GM19043 (cell line): ENCODE results near the gene CCDC159.

Source experiments
- ATAC-seq: cut with Tn5 transposase; IDR thresholded peaks from one replicate; pipeline ENCODE4 v1.9.1; 2021; ENCODE audit warnings: low read depth; ENCODE audit not compliant: unreplicated experiment

CCDC159 gene

DNA sequence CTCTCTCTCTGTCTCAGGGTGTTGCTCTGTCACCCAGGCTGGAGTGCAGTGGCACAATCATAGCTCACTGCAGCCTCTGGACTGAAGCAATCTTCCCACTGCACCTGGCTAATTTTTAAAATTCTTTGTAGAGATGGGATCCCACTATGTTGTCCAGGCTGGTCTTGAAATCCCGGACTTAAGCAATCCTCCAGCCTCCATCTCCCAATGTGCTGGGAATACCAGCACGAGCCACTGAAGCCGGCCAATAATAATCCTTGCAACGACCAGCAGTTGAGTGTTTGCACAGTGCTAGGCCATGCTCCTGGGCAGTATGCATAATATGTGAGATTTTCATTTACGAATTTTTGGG, 38.4 kb downstream of the CCDC159 start:
- no peak for ATAC-seq

GRCh38 chr19:11387162-11388034, 41.1 kb downstream of the CCDC159 start:
- ATAC-seq = no peak

DNA sequence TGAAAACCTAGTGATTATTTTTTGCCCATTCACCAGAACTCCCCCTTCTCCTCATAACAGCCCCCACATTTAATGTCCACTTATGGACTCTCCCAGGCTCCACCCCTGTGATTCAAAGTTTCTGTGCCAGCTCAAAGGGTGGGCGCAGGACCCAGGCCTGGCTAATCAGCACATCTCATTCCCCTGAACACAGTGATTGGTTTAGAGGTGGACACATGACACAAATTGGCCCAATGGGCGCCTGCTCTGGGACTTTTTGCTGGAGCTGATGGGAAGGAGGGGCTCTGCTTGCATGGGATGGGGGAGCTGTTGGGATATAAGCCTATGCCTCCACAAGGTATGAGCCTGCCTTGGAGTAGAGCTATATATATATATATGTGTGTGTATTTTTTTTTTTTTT, 44.0 kb downstream of the CCDC159 start:
- ATAC-seq = no peak

DNA sequence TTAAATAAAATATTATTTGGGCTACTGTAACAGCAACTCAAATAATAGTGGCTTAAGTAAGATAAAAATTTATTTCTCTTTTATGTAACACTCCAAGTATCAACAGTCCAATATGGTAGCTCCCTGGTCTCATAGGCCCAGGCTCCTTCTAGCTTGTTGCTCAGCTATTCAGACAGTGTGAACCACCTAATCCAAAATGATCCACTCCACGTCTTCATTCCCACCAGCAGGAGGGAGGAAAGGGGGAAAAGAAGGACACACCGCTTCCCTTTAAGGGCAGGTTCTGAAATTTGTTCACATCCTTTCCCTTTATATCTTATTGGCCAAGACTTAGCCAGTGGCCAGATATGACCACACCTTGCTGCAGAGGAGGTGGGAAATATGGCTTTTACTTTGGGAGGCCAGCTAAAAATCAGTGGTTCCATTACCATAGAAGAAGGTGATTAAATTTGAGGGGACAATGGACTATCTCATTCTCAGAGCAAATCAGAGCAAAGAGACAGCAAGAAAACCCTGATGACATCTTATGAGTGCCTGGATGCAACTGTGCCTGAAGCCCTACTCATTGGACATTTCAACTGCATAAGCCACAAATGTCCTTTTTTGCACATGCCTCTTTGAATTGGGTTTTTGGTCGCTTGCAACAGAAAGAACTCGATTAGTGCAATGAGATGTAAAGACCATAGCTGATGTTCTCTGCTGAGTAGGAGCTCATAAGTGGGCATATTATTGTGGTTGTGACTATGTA, 44.8 kb downstream of the CCDC159 start:
- no peak for ATAC-seq

DNA sequence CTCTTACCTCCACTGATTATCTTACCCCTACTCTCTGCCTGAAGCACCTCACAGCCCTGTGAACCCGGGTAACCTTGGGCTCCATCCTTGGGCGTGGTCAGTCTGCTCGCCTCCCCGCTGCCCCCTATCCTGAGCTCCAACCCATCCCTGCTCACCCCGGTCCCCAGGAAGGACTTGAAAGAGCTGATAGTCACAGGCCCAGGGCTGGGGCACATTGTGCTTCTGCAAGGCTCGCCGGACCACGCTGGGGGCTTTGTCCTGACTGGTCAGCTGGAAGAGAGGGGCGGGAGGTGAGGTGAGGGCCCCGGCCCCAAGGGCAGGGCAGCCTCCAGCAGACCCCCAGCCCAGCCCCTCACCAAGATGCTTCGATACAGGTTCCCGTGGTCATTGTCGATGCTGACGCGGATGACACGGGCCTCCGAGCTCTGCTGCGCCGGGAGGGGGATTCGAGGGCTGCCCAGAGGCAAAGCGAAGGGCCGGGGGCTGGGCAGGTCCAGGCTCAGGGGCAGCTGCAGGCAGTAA, 50.8 kb downstream of the CCDC159 start:
- no peak for ATAC-seq

GRCh38 chr19:11399667-11400066, 53.3 kb downstream of the CCDC159 start:
- ATAC-seq = no peak

- ATAC-seq = no peak
Measured at GRCh38 chr19:11400798-11401197, 54.5 kb downstream of the CCDC159 start.

GRCh38 chr19:11401808-11402543, 55.7 kb downstream of the CCDC159 start:
- ATAC-seq = no peak
